Activated CD4-positive, CD25-positive, alpha-beta regulatory T cell treated with anti-CD3 and anti-CD28 coated beads, Interleukin-2, amount 50 U/mL, for 24 hours (primary cell): ENCODE results near the gene DDX41.
A peak's percentile ranks its signal among the peaks of the same experiment; 100 is the strongest.

Experiments
- ATAC-seq, 2 donors: fragments of 150-1000 bp; cut with Tn5 transposase; one replicate each; pipeline ENCODE4 v1.10.0; 2021; ENCODE audit warnings: mild to moderate bottlenecking in 1 of 2, moderate library complexity in 1 of 2

DDX41 gene

GRCh38 chr5:177483042-177483441 lies 33.7 kb downstream of the DDX41 start:
- ATAC-seq = no peak

GRCh38 chr5:177482359-177482795 lies 34.4 kb downstream of the DDX41 start:
- no peak for ATAC-seq

GRCh38 chr5:177479774-177480173 lies 37.0 kb downstream of the DDX41 start:
- ATAC-seq = no peak

GRCh38 chr5:177478711-177479646 lies 37.8 kb downstream of the DDX41 start:
- ATAC-seq = peak; percentile 80 to 83

- ATAC-seq = no peak
Measured at GRCh38 chr5:177477701-177478477, 38.9 kb downstream of the DDX41 start.

- no peak for ATAC-seq
Measured at GRCh38 chr5:177476531-177477233, 40.1 kb downstream of the DDX41 start.

GRCh38 chr5:177475563-177476427 lies 41.0 kb downstream of the DDX41 start:
- no peak for ATAC-seq

- no peak for ATAC-seq
Measured at GRCh38 chr5:177474846-177475562, 41.8 kb downstream of the DDX41 start.

GRCh38 chr5:177474002-177474476 lies 42.7 kb downstream of the DDX41 start:
- ATAC-seq = no peak

- peak; percentile 14 to 46 for ATAC-seq
Measured at GRCh38 chr5:177473443-177474001, 43.2 kb downstream of the DDX41 start, which contains the start of gene DBN1. Gene DBN1 (minus strand): TSS chr5:177473634. CDS start chr5:177473521, 113 bp downstream.

GRCh38 chr5:177472460-177473442 lies 44.0 kb downstream of the DDX41 start:
- ATAC-seq = peak; percentile 54 to 56

- no peak for ATAC-seq
Measured at GRCh38 chr5:177471610-177472356, 45.0 kb downstream of the DDX41 start.

GRCh38 chr5:177470759-177471536 lies 45.8 kb downstream of the DDX41 start:
- ATAC-seq = no peak

GRCh38 chr5:177469750-177470525 lies 46.8 kb downstream of the DDX41 start:
- ATAC-seq = no peak

- ATAC-seq = no peak
Measured at GRCh38 chr5:177468685-177469628, 47.8 kb downstream of the DDX41 start.

GRCh38 chr5:177468329-177468684 lies 48.5 kb downstream of the DDX41 start:
- ATAC-seq = no peak
